ENCODE measurements around the gene CDCA7.
"Not testable (repeated sequence)": the region's sequence is repeated elsewhere in the genome, so short reads cannot be mapped to it uniquely, and the experiment has no call there.

CDCA7 gene

GRCh38 chr2:173327421-173327820, 27.3 kb upstream of the CDCA7 start:
- FAIRE-seq (no peak), DNase-seq (ENCODE audit: insufficient read length, low spot score) (no peak)
- no peak for TF ChIP-seq CTCF (IDR thresholded peaks at IDR 0.05; ENCODE audit: insufficient read depth, missing control alignments)

DNA sequence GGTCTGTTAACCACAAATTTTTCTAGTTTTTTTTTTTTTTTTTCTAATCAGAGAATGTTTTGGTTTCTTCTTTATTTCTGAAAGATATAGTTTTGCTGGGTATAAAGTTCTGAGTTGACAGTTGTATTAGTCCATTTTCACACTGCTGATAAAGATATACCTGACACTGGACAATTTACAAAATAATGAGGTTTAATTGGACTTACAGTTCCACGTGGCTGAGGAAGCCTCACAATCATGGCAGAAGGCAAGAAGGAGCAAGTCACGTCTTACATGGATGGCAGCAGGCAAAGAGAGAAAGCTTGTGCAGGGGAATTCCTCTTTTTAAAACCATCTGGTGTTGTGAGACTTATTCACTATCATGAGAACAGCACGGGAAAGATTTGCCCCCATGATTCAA, 21.7 kb upstream of the CDCA7 start:
- not testable (repeated sequence) for FAIRE-seq; DNase-seq (ENCODE audit: insufficient read length, low spot score)

- DNase-seq (ENCODE audit: insufficient read length, low spot score) (peak; percentile 64), FAIRE-seq (peak; percentile 97)
- TF ChIP-seq CTCF (IDR thresholded peaks at IDR 0.05; ENCODE audit: insufficient read depth, missing control alignments) = no peak
Measured at GRCh38 chr2:173339807-173340206, 14.9 kb upstream of the CDCA7 start.

DNA sequence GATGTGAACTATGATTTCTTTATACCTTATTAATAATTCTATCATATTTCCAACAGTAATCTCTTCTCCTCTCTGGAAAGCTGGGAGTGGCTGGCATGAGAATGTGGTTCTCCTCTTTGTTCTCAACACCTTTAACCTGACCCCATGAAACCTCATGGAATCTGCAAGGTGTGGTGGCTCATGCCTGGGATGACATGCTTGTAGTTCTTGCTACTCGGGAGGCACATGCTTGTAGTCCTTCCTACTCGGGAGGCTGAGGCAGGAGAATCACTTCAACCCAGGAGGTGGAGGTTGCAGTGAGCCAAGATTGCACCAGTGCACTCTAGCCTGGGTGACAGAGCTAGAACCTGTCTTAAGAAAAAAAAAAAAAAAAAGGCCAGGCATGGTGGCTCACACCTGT, 10.8 kb upstream of the CDCA7 start:
- no peak for TF ChIP-seq CTCF (IDR thresholded peaks at IDR 0.05; ENCODE audit: insufficient read depth, missing control alignments)
- no peak for DNase-seq (ENCODE audit: insufficient read length, low spot score)

DNA sequence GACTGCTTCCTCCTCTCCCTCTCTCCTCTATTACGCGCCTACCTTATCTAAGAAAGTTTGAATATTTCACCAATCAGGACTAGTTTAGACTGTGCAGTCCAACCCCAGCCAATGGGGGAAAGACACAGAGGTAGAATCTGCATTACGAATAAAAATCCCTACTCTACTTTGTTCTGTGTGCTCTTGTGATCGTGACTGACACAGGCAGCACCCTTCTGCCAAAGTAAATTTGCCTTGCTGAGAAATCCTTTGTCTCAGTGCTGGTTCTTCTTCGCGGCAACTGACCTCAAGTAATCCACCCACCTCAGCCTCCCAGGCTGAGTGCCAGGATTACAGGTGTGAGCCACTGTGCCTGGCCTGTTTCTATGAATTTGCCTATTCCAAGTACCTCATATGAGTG, 8.6 kb upstream of the CDCA7 start:
- no peak for TF ChIP-seq CTCF (IDR thresholded peaks at IDR 0.05; ENCODE audit: insufficient read depth, missing control alignments)
- FAIRE-seq = no peak

More for the DNA sequence above, 10.8 kb upstream of the CDCA7 start:
- FAIRE-seq = no peak

GRCh38 chr2:173347305-173348168, 7.1 kb upstream of the CDCA7 start:
- no peak for FAIRE-seq
- no peak for DNase-seq (ENCODE audit: insufficient read length, low spot score)

More for the DNA sequence above, 8.6 kb upstream of the CDCA7 start:
- no peak for DNase-seq (ENCODE audit: insufficient read length, low spot score)

GRCh38 chr2:173349287-173349686, 5.4 kb upstream of the CDCA7 start:
- no peak for FAIRE-seq
- DNase-seq (ENCODE audit: insufficient read length, low spot score) = no peak
- no peak for TF ChIP-seq CTCF (IDR thresholded peaks at IDR 0.05; ENCODE audit: insufficient read depth, missing control alignments)

More at GRCh38 chr2:173347305-173348168, 7.1 kb upstream of the CDCA7 start:
- no peak for TF ChIP-seq CTCF (IDR thresholded peaks at IDR 0.05; ENCODE audit: insufficient read depth, missing control alignments)
